Inferior parietal cortex (tissue), 1 donor: ENCODE data around the gene SERPINC1.
"Not testable (repeated sequence)": the region's sequence is repeated elsewhere in the genome, so short reads cannot be mapped to it uniquely, and the experiment has no call there.

Experiments
- DNase-seq: peaks from one replicate; pipeline ENCODE4 v3.0.0-alpha.2; 2016; ENCODE audit errors: extremely low spot score

SERPINC1 gene

GRCh38 chr1:173893611-173894010 lies 23.5 kb downstream of the SERPINC1 start:
- DNase-seq, result no peak

DNA sequence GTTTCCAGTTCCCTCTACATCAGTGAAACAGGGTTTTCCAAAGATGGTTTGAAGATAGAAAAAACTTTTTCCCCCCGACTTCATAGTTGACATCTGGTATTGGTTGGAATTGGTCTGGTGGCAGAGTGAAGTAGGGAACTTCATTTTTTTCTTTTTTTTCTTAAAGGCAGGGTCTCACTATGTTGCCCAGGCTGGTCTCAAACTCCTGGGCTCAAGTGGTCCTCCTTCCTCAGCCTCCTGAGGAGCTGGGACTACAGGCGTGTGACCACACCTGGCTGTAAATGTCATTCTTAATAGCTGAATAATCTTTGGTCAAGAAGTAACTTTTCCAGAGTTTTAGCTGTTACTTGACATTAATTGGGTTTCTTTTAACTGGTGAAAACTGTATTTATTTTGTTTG lies 27.2 kb downstream of the SERPINC1 start:
- DNase-seq, result no peak

DNA sequence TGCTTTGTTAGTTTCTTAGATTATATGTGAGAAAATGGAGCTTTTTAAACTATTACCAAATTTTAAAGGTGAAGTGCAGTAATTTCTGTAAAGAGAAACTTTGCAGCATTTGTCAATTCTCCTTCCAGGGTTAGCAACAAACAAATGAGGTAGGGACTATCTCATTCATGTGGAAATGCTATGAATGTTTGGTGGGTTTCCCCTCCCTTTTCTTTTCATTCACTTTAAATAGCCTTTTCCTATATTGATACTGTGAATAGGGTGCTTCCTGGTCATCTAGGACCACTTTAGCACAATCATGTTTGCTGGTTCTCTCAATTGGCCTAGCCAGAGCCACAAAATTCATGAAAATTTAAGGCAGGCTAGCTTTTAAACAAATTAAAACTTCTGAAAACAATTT lies 28.4 kb downstream of the SERPINC1 start:
- DNase-seq, result no peak

DNA sequence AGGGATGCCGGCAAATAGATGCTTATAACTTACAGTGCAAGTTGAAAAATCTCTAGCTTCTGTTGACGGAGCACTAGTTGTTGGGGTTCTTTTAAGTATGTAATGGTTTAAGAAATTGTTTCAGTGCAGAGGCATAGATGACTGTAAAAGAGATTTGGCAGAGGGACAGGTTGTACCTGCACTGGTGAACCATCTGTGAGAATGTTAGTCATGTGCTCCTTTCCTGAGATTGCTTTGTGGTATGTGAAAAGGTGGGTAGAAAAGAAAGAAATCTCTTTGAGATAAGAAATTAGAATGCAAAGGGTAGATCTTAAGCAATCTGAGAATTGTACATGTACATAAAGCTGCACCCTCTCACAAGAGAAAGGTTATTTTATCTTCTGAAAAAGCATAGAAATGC lies 29.5 kb downstream of the SERPINC1 start:
- no peak for DNase-seq

DNA sequence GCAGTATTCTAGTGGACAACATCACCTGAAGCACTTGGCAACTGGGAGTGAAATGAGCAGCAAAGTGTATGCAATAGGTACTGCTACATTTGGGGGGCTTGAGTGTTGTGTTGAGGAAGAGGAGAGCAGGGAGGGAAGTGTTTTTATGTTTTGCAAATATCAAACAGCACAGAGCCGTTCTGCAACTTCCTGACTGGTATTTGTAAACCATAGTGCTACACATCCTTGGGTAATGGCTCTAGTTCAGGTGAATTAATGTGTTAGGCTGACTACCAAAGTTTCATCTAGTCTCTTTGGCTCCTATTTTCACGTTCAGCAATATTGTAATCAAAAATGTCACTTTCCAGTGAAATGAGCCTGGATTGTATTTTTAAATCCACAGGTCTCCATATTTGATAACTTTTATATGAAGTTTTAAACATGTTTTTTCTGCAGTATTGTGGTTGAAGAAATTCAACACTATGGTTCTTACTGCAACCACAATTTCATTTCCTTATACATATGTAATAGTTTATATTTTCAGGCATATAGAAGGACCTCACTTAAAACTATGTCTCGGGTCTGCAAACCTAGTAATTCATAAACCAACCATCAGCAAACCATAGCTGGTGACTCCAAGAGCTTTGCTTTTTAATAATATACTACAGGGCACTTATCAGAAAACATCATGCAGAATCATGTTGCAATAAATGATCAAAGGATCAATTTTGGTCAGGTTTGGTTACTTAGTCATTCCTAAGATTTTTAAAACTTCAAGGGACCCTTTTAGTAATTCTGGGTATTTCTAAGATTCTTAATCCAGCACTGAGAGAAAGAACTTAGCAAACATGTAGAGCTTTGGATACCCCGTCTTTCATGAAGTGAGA lies 30.1 kb downstream of the SERPINC1 start:
- no peak for DNase-seq

GRCh38 chr1:173884701-173885100 lies 32.4 kb downstream of the SERPINC1 start:
- no peak for DNase-seq

DNA sequence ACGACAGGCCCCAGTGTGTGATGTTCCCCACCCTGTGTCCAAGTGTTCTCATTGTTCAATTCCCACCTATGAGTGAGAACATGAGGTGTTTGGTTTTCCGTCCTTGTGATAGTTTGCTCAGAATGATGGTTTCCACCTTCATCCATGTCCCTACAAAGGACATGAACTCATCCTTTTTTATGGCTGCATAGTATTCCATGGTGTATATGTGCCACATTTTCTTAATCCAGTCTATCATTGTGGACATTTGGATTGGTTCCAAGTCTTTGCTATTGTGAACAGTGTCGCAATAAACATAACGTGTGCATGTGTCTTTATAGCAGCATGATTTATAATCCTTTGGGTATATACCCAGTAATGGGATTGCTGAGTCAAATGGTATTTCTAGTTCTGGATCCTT lies 36.0 kb downstream of the SERPINC1 start:
- DNase-seq, result not testable (repeated sequence)

- no peak for DNase-seq
Measured at GRCh38 chr1:173878251-173878650, 38.9 kb downstream of the SERPINC1 start.

- no peak for DNase-seq
Measured at GRCh38 chr1:173876732-173877131, 40.4 kb downstream of the SERPINC1 start.

DNA sequence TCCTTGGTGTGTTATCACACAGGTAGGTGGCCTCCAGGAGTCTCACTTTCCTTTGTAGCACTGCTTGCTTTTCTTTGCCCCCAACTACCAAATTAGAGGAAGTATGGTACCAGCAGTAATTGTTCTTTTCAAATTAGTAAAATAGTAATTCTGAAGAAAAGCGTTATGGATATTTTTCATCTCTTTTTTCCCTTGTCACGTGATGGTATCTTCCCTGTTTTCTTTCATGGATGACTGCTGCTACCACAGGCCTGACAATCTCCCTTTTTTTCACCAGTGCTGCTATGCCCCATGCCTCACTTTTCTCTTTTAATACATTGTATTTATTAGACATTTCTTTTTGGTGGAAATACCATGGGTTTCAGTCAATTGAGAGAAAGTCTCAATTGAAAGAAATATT lies 45.6 kb downstream of the SERPINC1 start:
- DNase-seq, result no peak

DNA sequence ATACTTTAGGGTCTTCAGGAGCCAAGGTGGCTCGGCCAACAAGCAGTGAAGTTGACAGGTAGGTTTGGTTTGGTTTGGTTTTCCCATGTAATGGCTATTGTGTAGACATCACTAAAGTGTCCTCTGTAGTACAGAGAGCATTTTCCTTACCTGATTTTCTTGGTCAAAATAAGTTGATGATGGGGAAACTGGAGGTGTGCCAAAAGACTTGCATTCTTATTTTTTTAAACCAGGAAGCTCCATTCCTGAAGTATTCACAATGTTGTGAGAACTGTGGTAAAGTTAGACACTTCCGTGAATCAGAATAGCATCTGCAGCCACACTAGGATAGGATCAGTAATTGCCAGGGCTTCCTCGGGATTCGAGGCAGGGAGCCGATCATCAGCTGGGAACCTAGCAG lies 46.0 kb downstream of the SERPINC1 start:
- no peak for DNase-seq

GRCh38 chr1:173870252-173871075 lies 46.7 kb downstream of the SERPINC1 start:
- DNase-seq, result peak; percentile 60

DNA sequence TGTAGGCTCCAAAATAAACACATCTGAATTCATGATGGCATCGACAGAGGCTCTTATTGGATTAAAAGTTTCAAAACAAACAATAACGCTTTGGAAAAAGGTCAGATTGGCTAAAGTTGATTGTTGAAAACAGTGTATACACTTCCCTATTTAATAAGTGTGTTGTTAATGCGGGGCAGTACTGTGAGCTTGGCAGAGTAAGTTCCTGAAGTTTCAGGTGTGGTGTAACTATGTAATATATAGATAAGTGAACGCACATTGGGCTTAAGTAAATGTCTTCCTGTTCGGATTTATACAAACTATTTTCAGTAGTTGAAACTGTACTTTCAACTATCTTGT lies 48.1 kb downstream of the SERPINC1 start:
- no peak for DNase-seq

GRCh38 chr1:173868266-173869020 lies 48.7 kb downstream of the SERPINC1 start, which contains the start of gene ZBTB37:
TSS of gene ZBTB37 (plus strand) at chr1:173868380. CDS start at chr1:173870226, 1,846 bp downstream.
- DNase-seq, result peak; percentile 44

DNA sequence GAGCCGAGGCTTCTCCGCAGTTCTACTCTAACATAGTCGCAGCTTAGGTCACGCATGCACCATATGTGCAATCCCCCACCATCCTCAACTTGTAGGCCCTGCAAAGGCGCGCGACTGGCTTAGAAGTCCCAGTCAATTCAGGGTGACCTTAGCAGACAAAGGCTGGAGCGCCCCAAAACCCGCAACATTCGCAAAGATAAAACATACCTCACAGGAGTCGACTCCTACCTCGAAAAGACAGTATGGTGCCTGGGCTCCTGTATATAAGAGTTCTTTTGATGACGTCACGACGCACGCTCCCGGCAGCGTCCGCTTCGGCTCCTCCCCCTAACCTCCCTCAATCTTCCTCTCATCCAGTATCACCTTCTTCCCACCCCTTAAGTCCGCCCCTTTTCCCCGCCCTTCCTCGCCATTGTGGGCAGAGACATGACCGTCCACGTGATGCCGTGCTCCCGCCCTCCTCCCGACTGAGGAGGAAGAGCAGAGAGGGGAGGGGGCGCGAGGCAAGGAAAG lies 49.3 kb downstream of the SERPINC1 start, which contains the start of gene GAS5:
Gene GAS5 (minus strand): TSS at position 237 of the 513 bp plus-strand sequence.
- peak; percentile 97 for DNase-seq

DNA sequence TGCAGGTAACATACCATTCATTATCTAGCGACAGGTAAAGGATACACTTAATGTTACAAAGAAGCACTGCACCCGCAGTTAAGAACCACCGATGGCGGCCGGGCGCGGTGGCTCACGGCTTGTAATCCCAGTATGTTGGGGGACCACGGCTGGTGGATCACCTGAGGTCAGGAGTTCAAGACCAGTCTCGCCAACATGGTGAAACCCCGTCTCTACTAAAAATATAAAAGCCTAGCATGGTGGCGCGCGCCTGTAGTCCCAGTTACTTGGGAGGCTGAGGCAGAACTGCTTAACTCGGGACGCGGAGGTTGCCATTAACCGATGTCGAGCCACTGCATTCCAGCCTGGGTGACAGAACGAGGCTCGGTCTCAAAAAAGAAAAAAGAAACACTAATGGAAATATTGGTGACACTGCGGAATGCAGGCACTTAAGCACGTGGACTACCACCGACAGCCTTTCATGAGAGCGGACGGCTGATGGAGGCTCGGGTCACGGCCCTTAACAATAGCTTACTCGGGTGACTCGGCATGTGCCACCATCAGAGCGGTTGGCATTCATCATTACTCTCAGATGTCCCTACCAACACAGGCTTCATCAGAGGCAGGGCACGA lies 49.9 kb downstream of the SERPINC1 start:
- no peak for DNase-seq

DNA sequence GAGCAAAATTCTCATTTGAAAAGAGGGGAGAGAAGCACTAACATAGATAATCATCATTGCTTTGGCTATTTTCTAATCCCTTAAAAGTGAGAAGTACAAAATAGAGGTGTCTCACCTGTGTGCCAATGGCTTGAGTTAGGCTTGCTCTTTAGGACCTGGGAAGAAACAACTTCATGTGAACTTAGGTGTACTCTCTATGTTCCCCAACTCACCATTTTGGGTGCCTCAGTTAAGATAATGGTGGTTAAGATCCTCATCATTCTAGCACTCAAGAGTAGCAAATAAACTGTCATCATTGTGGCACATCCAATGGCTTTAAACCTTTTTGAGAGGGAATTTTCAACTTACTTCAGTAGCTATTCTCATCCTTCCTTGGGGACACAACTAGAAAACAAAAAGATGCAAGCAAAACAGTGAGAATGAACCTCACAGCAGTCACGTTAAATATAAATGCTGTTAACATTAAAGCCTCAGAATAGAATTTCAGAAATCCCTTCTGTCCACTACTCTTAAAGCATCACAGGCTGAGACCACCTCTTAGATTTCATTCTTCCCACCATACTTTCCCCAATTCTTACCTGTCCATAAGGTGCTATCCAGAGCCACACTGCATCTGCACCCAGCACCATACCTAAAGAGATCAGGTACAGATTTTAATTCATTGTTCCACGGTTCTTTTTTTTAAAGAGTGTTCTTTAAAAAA lies 50.6 kb downstream of the SERPINC1 start:
- no peak for DNase-seq

- DNase-seq, result no peak
Measured at GRCh38 chr1:173865468-173866164, 51.5 kb downstream of the SERPINC1 start.

GRCh38 chr1:173864179-173864867 lies 52.8 kb downstream of the SERPINC1 start:
- no peak for DNase-seq
